Middle frontal gyrus (tissue), 1 donor: ENCODE data around the gene SPATA25.

Experiments
- DNase-seq: peaks from one replicate; pipeline ENCODE4 v3.0.0-alpha.2; 2015; ENCODE audit warnings: low spot score; ENCODE audit errors: extremely low spot score

SPATA25 gene

DNA sequence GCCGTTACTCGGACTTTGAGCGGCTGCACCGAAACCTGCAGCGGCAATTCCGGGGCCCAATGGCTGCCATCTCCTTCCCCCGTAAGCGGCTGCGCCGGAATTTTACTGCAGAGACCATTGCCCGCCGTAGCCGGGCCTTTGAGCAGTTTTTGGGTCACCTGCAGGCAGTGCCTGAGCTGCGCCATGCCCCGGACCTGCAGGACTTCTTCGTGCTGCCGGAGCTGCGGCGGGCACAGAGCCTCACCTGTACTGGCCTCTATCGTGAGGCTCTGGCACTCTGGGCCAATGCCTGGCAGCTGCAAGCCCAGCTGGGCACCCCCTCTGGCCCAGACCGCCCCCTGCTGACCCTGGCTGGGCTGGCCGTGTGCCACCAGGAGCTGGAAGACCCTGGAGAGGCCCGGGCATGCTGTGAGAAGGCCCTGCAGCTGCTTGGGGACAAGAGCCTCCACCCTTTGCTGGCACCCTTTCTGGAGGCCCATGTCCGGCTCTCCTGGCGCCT, 46.7 kb downstream of the SPATA25 start:
- DNase-seq = no peak

DNA sequence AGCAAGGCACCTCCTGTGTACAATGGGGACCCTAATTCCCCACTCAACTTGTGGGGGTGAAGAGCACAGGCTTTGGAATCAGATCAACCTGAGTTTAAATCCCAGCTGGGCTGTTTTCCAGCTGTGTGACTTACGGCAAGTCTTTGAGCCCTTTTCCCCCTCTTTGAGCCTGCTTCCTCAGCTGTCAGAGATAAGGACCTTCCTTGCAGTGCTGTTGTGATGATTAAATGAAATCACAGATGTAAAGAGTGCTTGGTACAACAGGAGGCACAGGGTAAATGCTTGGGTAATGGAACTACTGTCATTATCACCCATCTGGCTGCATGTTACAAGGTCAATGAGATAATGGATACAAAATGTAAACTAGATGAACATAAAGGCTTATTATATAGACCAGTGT, 50.6 kb downstream of the SPATA25 start:
- no peak for DNase-seq
